Midbrain (tissue), 1 donor: Measurements from ENCODE around the gene PHKB.
"Not testable (repeated sequence)": the region's sequence is repeated elsewhere in the genome, so short reads cannot be mapped to it uniquely, and the experiment has no call there.

Experiments used
- DNase-seq: peaks from one replicate; lab custom pipeline; 2025; lab: John Stamatoyannopoulos, UW

The PHKB gene

DNA sequence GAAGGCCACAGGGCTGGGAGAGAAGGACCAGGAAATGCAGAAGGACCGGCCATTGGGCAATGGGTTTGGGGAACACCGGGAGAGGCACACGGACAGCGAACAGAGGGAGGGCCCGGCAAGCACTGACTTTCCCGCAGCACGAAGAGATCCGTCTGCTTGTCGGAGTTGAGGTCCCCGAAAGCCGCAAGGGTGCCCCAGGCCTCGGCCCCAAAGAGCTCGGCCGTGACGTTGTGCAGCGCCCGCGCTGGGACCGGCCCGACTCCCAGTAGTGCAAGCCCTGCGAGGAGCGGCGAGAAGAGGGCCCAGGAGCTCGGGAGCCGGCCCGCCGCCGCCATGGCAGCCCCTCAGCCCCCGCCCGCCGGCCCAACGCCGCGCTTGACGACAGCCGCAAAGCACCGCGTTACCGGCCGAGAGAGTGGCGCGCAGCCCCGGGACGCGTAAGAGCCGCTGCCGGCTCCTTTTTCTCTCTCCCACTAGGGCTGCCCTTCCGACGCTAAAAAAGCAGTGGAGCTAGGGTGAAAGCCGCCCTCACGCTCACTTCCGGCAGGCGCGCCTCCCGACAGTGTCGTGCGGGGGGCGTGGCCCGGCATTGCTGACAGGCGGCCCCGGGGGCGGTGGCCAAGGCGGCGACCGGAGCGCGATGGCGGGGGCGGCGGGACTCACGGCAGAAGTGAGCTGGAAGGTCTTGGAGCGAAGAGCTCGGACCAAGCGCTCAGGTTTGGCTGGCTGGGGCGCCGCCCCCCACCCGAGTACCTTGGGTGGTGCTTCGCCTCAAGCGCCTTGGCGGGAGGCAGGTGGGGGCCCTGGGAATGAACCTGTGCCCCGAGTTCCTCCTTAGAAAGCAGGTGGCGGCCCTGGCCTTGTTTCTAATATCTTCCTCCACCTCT lies at the start of gene PHKB, which contains the start of gene ITFG1:
PHKB (plus strand) TSS at position 621 of the 887 bp plus-strand sequence; CDS start at position 641, 20 bp downstream.
ITFG1 (minus strand) TSS at position 353 of the 887 bp plus-strand sequence; CDS start at position 335, 18 bp downstream.
- peak; percentile 90 for DNase-seq

DNA sequence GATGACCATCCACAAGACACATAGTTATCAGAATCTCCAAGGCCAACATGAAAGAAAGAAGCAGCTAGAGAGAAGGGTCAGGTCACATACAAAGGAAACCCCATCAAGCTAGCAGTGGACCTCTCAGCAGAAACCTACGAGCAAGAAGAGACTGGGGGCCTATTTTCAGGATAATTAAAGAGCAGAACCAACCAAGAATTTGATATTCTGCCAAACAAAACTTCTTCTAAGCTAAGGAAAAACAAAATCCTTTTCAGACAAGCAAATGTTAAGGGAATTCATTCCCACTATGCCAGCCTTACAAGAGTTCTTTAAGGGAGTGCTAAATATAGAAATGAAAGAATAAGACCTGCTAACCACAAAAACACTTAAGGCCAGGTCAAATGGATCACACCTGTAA lies 48.1 kb upstream of the PHKB start:
- no peak for DNase-seq

DNA sequence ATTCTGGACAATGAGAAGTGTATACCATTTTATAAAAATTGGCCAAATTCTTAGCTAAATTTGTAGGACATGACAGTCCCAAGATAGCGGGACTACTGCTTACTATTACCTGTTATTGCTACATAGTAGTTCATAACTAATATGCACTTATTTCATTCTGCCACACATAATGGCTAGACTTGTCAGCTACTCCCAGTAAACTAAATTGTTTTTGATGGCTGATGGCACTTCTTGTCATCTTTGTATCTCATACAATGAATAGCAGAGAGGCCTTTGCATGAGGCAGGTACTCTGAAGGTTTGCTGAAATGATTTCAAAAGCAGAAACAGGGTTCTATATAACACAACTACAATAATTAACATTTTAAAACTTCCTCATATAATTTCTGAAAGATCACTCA lies 44.3 kb upstream of the PHKB start:
- DNase-seq, result no peak

DNA sequence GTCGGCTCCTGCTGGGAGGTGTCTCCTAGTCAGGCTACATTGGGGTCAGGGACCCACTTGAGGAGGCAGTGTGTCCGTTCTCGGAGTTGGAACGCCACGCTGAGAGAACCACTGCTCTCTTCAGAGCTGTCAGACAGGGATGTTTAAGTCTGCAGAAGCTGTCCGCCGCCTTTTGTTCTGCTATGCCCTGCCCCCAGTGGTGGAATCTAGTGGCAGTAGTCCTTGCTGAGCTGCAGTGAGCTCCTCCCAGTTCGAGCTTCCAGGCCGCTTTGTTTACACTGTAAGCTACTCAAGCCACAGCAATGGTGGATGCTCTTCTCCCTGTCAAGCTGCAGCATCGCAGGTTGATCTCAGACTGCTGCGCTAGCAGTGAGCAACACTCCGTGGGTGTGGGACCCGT lies 36.3 kb upstream of the PHKB start:
- DNase-seq, result no peak

DNA sequence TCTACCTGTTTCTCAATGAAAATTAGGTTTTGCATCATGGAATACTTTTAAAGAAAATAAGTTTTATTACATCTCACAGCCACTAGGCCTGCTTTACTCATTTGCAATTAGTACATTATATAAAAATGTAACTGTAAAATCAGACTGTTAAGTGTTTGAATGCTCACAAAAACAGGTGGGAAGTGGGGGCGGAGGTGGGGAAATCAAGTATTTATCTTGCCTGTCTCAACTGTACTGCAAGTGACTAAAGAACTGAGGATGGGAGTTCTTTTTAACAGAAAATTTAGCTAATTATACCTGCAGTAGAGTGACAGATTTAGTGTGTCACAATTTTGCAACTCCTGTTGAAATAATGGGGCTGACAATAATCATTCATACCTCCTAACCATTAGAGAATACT lies 34.3 kb upstream of the PHKB start:
- DNase-seq, result no peak

DNA sequence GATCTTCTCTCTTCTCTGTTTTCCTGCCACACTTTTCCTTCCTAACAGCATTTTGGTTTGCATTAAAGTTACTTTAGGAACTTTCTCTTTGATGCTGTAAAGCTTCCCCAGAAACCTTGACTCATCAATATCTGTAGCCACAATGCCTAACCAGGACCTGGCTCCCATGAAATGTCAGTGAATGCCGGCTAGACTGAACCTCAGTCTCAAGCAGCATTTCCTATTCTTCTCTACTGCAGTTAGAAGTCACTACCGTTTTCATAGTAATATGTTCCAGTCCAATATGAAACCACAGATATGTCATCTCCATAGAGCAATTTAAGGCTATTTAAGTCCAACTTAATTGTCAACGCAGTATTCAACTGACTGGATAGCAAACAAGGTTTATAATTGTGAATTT lies 29.2 kb upstream of the PHKB start:
- DNase-seq, result no peak

DNA sequence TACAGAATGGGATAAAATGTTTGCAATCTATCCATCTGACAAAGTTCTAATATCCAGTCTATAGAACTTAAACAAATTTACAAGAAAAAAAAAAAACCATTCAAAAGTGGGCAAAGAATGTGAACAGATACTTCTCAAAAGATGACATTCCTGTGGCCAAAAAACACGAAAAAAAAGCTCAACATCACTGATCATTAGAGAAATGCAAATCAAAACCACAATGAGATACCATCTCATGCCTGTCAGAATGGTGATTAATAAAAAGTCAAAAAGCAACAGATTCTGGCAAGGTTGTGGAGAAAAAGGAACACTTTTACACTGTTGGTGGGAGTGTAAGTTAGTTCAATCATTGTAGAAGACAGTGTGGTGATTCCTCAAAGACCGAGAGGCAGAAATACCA lies 26.9 kb upstream of the PHKB start:
- DNase-seq, result not testable (repeated sequence)

DNA sequence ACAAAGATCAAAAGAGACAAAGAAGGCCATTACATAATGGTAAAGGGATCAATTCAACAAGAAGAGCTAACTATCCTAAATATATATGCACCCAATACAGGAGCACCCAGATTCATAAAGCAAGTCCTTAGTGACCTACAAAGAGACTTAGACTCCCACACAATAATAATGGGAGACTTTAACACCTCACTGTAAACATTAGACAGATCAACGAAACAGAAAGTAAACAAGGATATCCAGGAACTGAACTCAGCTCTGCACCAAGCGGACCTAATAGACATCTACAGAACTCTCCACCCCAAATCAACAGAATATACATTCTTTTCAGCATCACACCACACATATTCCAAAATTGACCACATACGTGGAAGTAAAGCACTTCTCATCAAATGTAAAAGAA lies 21.1 kb upstream of the PHKB start:
- DNase-seq, result not testable (repeated sequence)

DNA sequence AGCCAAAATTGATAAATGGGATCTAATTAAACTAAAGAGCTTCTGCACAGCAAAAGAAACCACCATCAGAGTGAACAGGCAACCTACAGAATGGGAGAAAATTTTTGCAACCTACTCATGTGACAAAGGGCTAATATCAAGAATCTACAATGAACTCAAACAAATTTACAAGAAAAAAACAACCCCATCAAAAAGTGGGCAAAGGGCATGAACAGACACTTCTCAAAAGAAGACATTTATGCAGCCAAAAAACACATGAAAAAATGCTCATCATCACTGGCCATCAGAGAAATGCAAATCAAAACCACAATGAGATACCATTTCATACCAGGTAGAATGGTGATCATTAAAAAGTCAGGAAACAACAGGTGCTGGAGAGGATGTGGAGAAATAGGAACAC lies 18.2 kb upstream of the PHKB start:
- DNase-seq, result not testable (repeated sequence)

DNA sequence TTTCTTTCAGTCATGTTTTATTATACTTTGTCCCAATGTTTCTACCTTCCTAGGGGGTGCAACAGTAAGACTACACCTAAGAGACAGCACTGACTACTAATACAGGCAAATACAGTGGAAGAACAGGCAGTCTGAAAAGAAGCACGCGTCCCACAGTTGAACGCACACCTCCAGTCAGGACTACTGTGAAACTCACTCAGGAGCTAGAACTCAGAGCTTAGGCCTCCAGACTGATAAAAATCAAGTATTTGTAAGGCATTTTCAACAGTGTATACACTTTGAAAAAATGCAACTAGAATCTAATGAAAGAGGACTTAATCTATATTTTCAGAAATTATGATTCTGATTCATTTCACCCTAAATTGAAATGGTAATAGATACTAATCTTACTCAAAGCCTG lies 14.7 kb upstream of the PHKB start:
- DNase-seq, result no peak

DNA sequence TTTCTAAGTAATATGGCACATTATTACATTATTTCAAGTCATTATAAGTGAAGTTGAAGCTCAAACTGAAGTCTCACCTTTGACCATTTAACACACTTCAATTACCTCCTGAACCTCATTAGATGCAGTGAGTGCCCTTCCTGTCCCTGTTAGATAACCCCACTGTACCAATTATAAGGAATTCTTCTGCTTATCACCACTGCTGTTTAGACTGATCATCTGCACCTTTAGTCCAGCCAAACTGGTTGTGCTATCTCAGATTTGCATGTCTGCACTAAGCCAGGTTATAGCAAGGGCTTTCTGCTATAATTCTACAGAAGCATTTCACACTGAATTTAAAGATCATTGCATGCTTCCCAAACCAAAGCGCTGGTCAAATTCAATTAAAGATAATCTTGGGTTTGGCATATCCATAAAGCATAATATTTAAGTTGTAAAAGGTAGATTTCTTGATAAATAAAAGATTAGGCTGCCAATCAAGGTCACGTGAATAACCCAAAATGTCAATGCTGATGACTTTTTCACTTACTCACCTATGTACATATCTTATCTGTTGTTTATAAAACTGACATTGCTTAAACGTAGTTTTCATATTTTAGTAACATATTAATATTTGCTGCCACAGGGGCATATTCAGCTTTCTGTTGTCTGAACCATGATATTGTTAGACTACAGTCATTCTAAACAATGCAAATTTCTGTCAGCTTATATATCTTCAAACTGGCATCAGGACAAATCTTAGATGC lies 12.1 kb upstream of the PHKB start:
- DNase-seq, result no peak

DNA sequence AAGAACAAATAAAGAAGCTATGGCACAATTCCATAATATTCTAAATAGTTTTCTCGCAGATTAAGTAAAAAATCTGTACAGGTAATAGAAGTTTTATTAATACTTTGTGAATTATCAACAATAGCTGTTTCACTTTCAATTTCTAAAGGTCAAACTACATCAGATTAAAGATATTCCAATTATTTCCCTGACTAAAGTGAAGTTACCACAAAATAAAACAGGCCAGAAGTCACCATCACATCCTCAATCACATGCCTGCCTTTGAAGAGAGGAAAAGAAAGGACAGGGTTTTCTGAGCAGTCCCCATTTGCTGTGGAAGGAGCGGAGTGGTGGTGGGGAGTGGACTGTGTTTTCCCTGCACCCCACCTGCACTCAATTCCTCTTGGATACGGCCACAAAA lies 11.3 kb upstream of the PHKB start:
- DNase-seq, result no peak

DNA sequence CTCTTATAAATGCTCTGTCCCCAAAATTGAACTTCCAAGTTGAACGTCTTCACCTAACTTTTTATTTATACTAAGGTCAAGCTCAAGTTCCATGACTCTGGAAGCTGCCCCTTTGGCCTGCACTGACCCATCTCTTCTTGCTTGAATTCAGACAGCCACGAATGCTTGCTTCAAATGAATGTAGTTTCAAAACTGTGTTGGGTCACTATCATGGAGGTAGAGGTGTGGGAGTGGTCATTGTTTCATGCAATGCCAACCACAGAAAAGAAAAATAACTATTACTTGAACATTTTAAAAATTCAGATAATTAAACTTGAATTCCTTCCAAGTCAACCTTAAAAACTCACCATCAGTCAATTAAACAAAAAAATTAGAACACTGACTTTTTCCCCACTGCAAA lies 2.8 kb upstream of the PHKB start:
- DNase-seq, result no peak

DNA sequence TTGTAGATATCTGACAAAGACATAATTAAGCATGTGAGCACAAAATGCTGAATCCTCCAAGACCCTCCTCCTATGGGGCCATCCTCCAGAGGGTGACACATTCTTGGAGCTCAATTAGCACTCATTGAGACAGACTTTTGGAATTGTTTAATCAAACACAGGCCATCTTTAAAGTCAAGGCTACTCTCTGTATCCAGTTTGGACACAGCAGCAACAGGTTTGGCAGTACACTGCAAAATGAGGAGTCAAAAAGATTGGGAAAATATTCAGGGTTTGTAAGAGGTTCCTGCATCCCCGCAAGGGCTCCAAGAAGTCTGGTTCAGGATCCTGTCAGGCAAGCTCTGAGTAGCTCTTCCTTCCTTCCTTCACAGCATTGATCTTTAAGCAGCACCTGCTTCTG lies 1.5 kb upstream of the PHKB start:
- no peak for DNase-seq

DNA sequence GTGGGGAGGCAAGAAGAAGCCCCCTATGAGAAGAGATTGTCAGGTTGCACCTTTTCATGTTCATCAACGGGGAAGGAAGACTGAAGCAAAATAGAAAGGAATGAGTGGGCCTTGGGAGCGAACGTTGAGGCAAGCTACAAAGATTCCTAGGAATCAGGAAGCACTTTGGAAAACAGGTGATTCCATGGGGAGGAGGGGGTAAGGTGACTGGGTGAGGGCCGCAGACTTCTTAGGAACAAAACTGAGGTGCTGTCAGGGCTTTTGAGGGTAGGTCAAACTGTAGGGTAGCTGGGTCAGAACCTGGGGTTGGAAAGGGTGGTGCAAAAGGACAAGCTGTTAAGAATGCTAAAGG lies 796 bp upstream of the PHKB start:
- DNase-seq, result no peak

DNA sequence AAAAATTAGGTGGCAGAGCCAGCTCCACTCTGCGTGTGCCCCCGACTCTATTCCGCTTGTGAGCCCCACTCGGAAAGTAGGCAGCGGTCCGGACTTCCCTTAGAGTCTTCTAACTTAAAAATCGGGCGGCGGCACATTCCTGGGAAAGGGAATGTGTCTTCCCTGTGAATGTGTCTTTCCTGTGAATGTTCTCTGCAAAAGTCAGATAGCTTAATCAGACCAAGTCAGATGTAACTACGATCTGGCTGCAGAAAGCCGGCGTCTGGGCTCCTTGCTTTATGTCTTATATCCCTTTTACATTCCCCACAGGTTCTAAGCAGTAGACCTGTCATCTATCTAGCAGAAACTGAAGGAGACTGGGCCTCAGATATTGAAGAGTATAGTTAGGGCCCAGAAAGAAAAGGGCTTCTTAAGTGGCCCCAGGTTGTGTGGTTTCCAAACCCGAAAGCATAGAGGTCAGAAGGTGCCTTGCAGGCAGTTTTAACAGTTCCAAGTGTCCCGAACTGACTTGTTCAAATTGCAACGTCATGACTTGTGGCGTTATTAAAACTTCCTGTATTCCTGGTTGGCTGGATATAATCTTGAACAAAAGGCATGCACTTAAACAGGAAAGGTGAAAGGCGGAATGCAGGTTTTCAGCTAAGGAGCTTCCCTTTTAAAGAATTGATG lies 601 bp downstream of the PHKB start:
- peak; percentile 20 for DNase-seq

DNA sequence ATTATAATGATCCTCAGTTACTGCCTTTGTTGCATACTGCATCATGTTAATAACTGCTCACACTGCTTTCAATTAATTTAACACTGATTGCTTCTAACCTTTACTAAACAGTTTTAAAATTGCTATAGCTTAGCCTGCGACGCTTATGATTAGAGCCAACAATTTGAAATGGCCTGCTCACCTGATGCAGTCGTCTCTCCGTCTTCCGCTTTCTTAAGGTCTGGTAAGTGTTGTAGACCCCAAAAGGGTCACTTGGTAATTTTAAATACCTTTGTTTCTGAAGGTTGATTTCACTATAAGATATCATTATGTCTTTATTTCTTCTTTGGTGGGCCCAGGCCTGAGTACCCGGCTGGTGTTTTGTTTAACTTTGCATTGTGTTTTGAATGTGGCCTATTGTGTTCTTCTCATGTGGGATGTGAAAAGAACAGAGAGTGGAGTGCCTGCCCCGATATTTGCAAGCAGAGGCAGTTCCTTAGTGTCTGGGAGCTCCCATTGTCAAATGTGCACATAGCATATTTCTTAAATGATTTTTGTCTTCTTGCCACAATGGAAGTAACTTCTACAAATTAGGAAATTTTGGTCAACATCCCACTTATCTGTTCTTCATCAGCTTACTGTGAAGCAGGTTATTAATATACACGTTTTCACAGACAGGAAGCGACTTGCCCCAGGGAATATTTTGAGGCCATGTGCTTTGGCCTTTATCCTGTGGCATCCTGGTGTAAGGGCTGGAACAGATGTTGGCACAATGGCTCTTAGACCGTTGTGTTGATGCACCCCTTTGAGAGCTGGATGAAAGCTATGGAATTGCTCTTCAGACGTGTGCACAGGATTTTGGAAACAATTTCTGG lies 2.9 kb downstream of the PHKB start:
- DNase-seq, result peak; percentile 37

DNA sequence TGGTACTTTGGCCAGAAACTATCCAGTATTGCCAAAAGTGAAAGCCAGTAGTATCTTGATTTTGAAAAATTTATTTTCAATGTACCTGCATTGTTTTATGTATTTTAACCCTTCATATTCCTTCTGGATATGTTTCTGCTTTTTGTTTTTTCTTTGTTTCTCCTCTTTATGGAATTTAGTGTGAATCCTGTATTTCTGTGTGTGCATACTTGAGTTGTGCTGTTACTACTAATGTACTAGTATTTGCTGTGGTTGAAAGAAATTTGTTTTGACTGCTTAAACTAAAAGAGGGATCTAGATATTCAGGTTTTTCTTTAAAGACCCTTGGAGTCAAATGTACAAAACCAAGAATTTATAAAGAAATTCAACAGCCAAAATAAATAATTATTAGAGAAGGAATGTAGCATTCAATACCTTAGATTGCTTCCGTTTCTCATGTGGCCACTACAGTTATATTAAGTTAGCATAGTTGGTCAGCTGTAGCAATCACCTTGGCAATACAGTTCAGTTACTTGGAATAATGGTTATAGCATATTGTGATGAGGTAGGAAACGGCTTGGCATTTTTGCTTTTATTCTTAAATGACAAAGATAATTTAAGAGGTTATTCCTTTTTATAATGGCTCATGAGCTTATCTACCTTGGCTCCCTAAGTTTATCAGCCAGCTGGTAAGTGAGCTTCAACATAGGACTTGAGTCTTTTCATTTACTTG lies 4.9 kb downstream of the PHKB start:
- no peak for DNase-seq

DNA sequence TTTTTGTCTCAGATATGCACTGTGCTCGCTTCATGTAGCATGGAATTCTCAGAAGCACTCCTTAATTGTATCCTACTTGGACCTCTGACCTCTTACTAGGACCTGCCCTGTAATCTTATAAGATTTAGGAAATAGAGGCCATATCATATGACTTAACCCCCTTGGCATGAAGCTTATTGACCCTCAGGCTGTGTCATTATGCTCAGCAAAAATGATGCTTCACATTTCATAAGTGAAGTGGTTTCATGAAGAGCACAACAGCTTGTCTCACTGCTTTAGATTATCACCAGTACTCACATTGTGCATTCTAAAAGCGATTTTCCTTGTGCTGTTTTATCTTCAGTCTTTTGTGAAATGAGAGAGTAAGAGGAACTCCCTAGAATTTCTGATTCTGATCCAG lies 6.4 kb downstream of the PHKB start:
- no peak for DNase-seq

DNA sequence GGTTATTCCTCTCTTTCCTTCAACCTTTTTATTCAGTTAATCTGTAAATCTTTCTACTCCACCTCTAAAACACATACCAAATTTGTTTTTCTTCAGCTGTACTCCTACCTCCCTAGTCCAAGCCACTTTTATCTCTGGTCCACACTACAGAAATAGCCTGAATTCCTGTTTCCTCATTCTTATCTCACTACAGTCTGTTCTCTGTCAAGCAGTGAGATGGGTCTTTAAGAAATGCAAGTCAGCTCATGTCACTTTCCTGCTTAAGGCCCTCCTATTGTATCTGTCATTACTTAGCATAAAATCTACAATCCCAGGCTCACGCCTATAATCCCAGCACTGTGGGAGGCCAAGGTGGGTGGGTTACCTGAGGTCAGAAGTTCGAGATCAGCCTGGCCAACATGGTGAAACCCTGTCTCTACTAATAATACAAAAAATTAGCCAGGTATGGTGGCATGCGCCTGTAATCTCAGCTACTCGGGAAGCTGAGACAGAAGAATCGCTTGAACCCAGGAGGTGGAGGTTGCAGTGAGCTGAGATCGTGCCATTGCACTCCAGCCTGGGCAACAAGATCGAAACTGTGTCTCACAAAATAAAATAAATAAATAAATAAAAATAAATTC lies 7.0 kb downstream of the PHKB start:
- not testable (repeated sequence) for DNase-seq

DNA sequence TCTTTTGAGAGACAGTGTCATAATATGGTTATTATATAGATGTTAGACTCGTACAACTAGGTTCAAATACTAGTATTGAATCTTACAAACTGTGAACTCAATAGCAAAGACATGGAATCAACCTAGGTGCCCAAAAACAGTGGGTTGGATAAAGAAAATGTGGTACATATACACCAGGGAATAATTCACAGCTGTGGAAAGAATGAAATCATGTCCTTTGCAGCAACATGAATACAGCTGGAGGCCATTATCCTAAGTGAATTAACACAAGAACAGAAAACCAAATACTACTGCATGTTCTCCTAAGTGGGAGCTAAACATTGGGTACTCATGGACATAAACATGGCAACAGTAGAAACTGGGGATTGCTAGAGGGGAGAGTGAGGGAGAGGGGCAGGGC lies 8.1 kb downstream of the PHKB start:
- DNase-seq, result no peak
